Neural progenitor cell (in vitro differentiated cells): Measurements from ENCODE around the gene MTR. TPM values are rescaled to one million over a fixed set of nuclear protein-coding genes. Genes with fewer than 3 reads are reported as not detected.

ENCODE experiments used
- DNase-seq: peaks from one replicate; pipeline ENCODE4 v3.0.0-alpha.2; 2016; ENCODE audit warnings: low spot score
- H2AFZ ChIP-seq: fragments of 200-600 bp; sonication (generic); replicated peaks from 2 replicates; pipeline ENCODE4 v1.6.1; 2016; ENCODE audit warnings: antibody characterized with exemption
- H3F3A ChIP-seq: fragments of 200-600 bp; sonication (generic); 2 replicates; pipeline ENCODE4 v1.6.1; 2016; ENCODE audit warnings: antibody characterized with exemption, low read depth
- H3K27ac ChIP-seq: fragments of 200-600 bp; sonication (generic); 2 replicates; pipeline ENCODE4 v1.5.1; 2016; ENCODE audit warnings: mild to moderate bottlenecking
- H3K27me3 ChIP-seq: fragments of 200-600 bp; sonication (generic); 2 replicates; pipeline ENCODE4 v1.6.1; 2016; ENCODE audit warnings: mild to moderate bottlenecking, moderate library complexity
- H3K36me3 ChIP-seq: fragments of 200-600 bp; sonication (generic); 2 replicates; pipeline ENCODE4 v1.5.1; 2016
- H3K4me1 ChIP-seq: fragments of 200-600 bp; sonication (generic); 2 replicates; pipeline ENCODE4 v1.6.1; 2016; ENCODE audit warnings: mixed run types
- H3K4me2 ChIP-seq: fragments of 200-600 bp; sonication (generic); 2 replicates; pipeline ENCODE4 v1.6.1; 2016
- H3K4me3 ChIP-seq: fragments of 200-600 bp; sonication (generic); 2 replicates; pipeline ENCODE4 v1.5.1; 2016
- H3K79me2 ChIP-seq: fragments of 200-600 bp; sonication (generic); 2 replicates; pipeline ENCODE4 v1.6.1; 2016; ENCODE audit warnings: low read depth
- H3K9ac ChIP-seq: fragments of 200-600 bp; sonication (generic); 2 replicates; pipeline ENCODE4 v1.6.1; 2016
- H3K9me3 ChIP-seq: fragments of 200-600 bp; sonication (generic); 2 replicates; pipeline ENCODE4 v1.5.1; 2016; ENCODE audit warnings: low read depth
- H4K20me1 ChIP-seq: fragments of 200-600 bp; sonication (generic); 2 replicates; pipeline ENCODE4 v1.6.1; 2016; ENCODE audit warnings: low read depth
- H3K27ac Mint-ChIP-seq: 3 replicates; pipeline ENCODE4 v1.8.0; 2021; ENCODE audit warnings: mixed read lengths
- H3K27me3 Mint-ChIP-seq: 2 replicates; pipeline ENCODE4 v1.8.0; 2022; ENCODE audit warnings: low read depth, mild to moderate bottlenecking, inconsistent platforms, moderate library complexity, mixed read lengths; ENCODE audit not compliant: insufficient read depth
- H3K36me3 Mint-ChIP-seq: 3 replicates; pipeline ENCODE4 v1.8.0; 2021; ENCODE audit warnings: mixed read lengths
- H3K4me1 Mint-ChIP-seq: 3 replicates; pipeline ENCODE4 v1.8.0; 2021; ENCODE audit warnings: mixed read lengths
- H3K4me3 Mint-ChIP-seq: 3 replicates; pipeline ENCODE4 v1.8.0; 2021; ENCODE audit warnings: mild to moderate bottlenecking, moderate library complexity, mixed read lengths
- H3K9me3 Mint-ChIP-seq: 3 replicates; pipeline ENCODE4 v1.8.0; 2020; ENCODE audit warnings: mixed read lengths
- CTCF ChIP-seq: fragments of 200-600 bp; sonication (generic); IDR thresholded peaks from 2 replicates; pipeline ENCODE4 v1.5.1; 2017; ENCODE audit warnings: antibody characterized with exemption, mild to moderate bottlenecking
- EZH2 ChIP-seq: fragments of 200-600 bp; sonication (generic); IDR thresholded peaks from 2 replicates; pipeline ENCODE4 v1.6.1; 2017; ENCODE audit warnings: antibody characterized with exemption, mild to moderate bottlenecking, moderate library complexity
- EZH2phosphoT487 ChIP-seq: fragments of 200-600 bp; sonication (generic); IDR thresholded peaks from 2 replicates; pipeline ENCODE4 v1.6.1; 2017; ENCODE audit warnings: antibody characterized with exemption
- total RNA-seq: library from RNA; depleted of rRNA; stranded (reverse); fragments of >200 nt; gene quantifications from 2 replicates; pipeline ENCODE4 v1.2.3, GENCODE V29; 2015; ENCODE audit warnings: low replicate concordance

Gene MTR
- total RNA-seq, 1 donor from 2014 or later: 27.3 TPM

GRCh38 chr1:236837897-236838296, 42.8 kb downstream of the MTR start:
- Mint-ChIP-seq H3K27me3 (no peaks in the 10 kb centered on the region), H3K4me3 (no peak overlapping the region), H3K4me1 (no peaks in the 10 kb centered on the region), H3K9me3 (no peaks in the 10 kb centered on the region), H3K27ac (no peak overlapping the region), H3K36me3 (peaks cover 31% of the 10 kb centered on the region)
- Histone ChIP-seq H3K9me3 (no peaks in the 10 kb centered on the region), H3K4me1 (no peaks in the 10 kb centered on the region), H3K27me3 (no peaks in the 10 kb centered on the region), H3K4me2 (no peak overlapping the region), H3F3A (no peaks in the 10 kb centered on the region), H4K20me1 (no peaks in the 10 kb centered on the region), H3K79me2 (no peaks in the 10 kb centered on the region), H2AFZ (no peak overlapping the region), H3K36me3 (no peaks in the 10 kb centered on the region), H3K27ac (no peak overlapping the region), H3K9ac (no peak overlapping the region), H3K4me3 (no peak overlapping the region)
- TF ChIP-seq EZH2phosphoT487: no peak
- no peak for TF ChIP-seq CTCF
- no peak for TF ChIP-seq EZH2
- no peak for DNase-seq

- Histone ChIP-seq H3K4me1 (no peaks in the 10 kb centered on the region), H3K27me3 (no peaks in the 10 kb centered on the region), H4K20me1 (no peaks in the 10 kb centered on the region), H3K4me3 (no peak overlapping the region), H3K36me3 (no peaks in the 10 kb centered on the region), H3K9ac (no peak overlapping the region), H3K79me2 (no peaks in the 10 kb centered on the region), H2AFZ (no peak overlapping the region), H3F3A (no peaks in the 10 kb centered on the region), H3K27ac (no peak overlapping the region), H3K9me3 (no peaks in the 10 kb centered on the region), H3K4me2 (no peak overlapping the region)
- no peaks in the 10 kb centered on the region for H3K4me1 Mint-ChIP-seq
- H3K27me3 Mint-ChIP-seq: no peaks in the 10 kb centered on the region
- H3K9me3 Mint-ChIP-seq: no peaks in the 10 kb centered on the region
- DNase-seq: no peak
- no peak overlapping the region for H3K4me3 Mint-ChIP-seq
- TF ChIP-seq EZH2phosphoT487 (no peak), EZH2 (no peak), CTCF (no peak)
- peaks cover 18% of the 10 kb centered on the region for H3K36me3 Mint-ChIP-seq
- H3K27ac Mint-ChIP-seq: no peak overlapping the region
These were observed 46.2 kb downstream of the MTR start for GRCh38 chr1:236841341-236841740.

- peaks cover 26% of the 10 kb centered on the region for H3K36me3 Mint-ChIP-seq
- no peaks in the 10 kb centered on the region for H3K4me1 ChIP-seq
- no peak for DNase-seq
- no peaks in the 10 kb centered on the region for H3K9me3 ChIP-seq
- H3K27me3 Mint-ChIP-seq: no peaks in the 10 kb centered on the region
- H3K4me2 ChIP-seq: no peak overlapping the region
- no peaks in the 10 kb centered on the region for H3K79me2 ChIP-seq
- TF ChIP-seq EZH2phosphoT487: no peak
- no peak for TF ChIP-seq CTCF
- TF ChIP-seq EZH2: no peak
- H3K36me3 ChIP-seq: no peaks in the 10 kb centered on the region
- no peaks in the 10 kb centered on the region for H3K27me3 ChIP-seq
- H3K4me1 Mint-ChIP-seq: no peaks in the 10 kb centered on the region
- H3K4me3 Mint-ChIP-seq: no peak overlapping the region
- no peak overlapping the region for H3K9ac ChIP-seq
- no peaks in the 10 kb centered on the region for H3F3A ChIP-seq
- H2AFZ ChIP-seq: no peak overlapping the region
- H3K27ac Mint-ChIP-seq: no peak overlapping the region
- H3K27ac ChIP-seq: no peak overlapping the region
- H3K9me3 Mint-ChIP-seq: no peaks in the 10 kb centered on the region
- no peak overlapping the region for H3K4me3 ChIP-seq
- no peaks in the 10 kb centered on the region for H4K20me1 ChIP-seq
These were observed 49.6 kb downstream of the MTR start for GRCh38 chr1:236844499-236845271.
